ENCODE data around the gene SMAD6.

Gene SMAD6

DNA sequence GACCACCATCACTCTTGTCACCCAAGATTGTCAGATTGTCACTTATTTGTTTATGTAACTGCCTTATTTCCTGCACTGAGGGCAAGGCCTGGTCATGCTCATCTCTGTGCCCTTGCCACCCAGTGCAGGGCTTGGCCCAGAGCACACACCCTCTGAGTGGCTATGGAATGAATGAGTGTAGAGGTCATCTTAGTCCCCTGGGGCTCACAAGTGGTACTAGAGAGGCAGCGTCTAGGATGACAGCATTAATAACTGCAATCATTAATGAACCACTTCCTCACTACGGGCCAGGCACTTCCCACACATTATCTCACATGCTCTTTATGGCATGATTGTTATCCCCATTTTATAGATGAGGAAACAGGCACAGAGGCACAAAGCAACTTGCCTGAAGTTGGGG is 117.0 kb downstream of the SMAD6 start:
- DNase-seq = no peak
- H3K9me3 ChIP-seq = no peaks in the 10 kb centered on the region
- H3K4me3 ChIP-seq (ENCODE audit: low read depth, low read length) = no peak overlapping the region
- H3K4me1 ChIP-seq = peaks cover 2% of the 10 kb centered on the region; the same call in 1 of the 2 replicates
- no peaks in the 10 kb centered on the region for H3K36me3 ChIP-seq
- no peaks in the 10 kb centered on the region for H3K27me3 ChIP-seq
- TF ChIP-seq, protein P1, sequence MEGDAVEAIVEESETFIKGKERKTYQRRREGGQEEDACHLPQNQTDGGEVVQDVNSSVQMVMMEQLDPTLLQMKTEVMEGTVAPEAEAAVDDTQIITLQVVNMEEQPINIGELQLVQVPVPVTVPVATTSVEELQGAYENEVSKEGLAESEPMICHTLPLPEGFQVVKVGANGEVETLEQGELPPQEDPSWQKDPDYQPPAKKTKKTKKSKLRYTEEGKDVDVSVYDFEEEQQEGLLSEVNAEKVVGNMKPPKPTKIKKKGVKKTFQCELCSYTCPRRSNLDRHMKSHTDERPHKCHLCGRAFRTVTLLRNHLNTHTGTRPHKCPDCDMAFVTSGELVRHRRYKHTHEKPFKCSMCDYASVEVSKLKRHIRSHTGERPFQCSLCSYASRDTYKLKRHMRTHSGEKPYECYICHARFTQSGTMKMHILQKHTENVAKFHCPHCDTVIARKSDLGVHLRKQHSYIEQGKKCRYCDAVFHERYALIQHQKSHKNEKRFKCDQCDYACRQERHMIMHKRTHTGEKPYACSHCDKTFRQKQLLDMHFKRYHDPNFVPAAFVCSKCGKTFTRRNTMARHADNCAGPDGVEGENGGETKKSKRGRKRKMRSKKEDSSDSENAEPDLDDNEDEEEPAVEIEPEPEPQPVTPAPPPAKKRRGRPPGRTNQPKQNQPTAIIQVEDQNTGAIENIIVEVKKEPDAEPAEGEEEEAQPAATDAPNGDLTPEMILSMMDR (IDR thresholded peaks at IDR 0.05; ENCODE audit: low read depth, low read length) = no peak

DNA sequence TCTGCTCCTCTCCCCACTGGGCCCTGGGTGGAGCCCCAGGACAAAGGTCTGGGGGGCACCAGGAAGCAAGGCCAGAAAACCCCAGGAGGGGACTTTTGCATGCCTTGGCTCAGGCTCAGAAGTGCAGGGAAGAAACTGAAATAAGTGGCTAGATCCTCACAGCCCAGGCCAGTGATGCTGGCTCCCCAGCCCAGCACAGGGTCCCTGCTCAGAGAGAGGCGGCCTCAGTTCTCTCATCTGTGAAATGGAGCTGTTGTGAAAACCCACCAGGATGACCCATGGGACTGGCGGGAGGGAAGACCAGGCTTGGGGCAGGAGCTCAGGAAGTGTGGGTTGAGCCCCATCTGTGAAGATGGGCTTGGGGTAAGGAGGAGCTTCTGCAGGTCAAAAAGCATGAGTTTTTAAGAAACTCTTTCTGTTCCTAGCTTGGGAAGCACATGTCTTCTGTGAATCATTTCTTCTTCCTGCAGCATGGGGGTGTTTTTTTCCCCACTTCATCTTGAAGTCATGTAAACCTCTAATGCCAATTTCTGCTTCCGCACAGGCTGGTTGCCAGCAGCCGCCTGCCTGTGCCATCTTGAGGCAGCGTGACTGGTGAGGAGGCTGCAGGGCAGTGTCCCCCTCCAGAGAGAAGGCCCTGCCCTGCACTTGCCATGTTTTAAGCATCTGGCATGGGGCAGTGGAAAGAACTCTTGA is 118.6 kb downstream of the SMAD6 start:
- TF ChIP-seq, protein P1 (IDR thresholded peaks at IDR 0.05; ENCODE audit: low read depth, low read length) = no peak
- H3K36me3 ChIP-seq = no peaks in the 10 kb centered on the region
- H3K4me3 ChIP-seq (ENCODE audit: low read depth, low read length) = no peak overlapping the region
- no peaks in the 10 kb centered on the region for H3K9me3 ChIP-seq
- H3K27me3 ChIP-seq = no peaks in the 10 kb centered on the region
- H3K4me1 ChIP-seq = peaks cover 2% of the 10 kb centered on the region; the same call in 1 of the 2 replicates
- no peak for DNase-seq

DNA sequence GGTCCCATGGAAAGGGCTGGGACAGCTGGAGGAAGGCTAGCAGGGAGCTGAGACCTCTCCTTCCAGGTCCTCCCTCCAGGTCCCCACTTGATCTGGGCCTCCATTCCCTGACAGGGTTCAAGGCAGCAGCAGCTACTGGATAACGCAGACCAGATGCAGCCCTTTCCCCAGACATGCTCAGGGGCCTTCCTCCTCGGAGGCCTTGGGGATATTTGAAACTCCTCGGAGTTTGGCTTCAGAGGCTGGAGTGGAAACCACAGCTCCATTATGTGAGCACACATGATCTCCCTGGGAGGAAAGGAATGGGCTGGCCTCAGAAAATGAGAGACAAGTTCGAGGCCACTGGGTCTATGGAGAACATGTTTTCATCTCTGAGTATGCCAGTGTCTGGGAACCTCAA is 119.3 kb downstream of the SMAD6 start:
- Histone ChIP-seq H3K4me3 (ENCODE audit: low read depth, low read length) (no peak overlapping the region), H3K4me1 (peaks cover 2% of the 10 kb centered on the region; the same call in 1 of the 2 replicates), H3K27me3 (no peaks in the 10 kb centered on the region), H3K36me3 (no peaks in the 10 kb centered on the region), H3K9me3 (no peaks in the 10 kb centered on the region)
- TF ChIP-seq, protein P1 (IDR thresholded peaks at IDR 0.05; ENCODE audit: low read depth, low read length) = no peak
- no peak for DNase-seq

DNA sequence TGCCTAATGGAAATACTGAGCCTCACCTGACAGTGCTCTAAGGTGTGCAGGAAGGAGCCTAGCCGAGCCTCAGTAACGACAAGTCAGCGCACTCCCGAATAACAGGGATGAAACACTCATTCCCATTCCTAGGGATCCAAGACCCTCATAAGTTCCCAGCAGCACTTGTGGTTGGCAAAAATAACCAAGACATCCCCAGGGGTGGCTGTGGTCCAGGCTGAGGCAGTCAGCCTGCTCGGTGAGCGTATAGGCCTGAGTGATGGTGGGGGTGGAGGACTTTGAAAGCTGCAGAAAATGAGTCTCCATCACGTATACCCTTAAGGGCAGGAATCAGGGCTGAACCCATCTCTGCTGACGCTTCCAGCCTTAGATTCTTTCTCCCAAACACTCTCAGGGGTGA is 120.1 kb downstream of the SMAD6 start:
- Histone ChIP-seq H3K9me3 (no peaks in the 10 kb centered on the region), H3K4me1 (peaks cover 2% of the 10 kb centered on the region; the same call in 1 of the 2 replicates), H3K36me3 (no peaks in the 10 kb centered on the region), H3K27me3 (no peaks in the 10 kb centered on the region), H3K4me3 (ENCODE audit: low read depth, low read length) (no peak overlapping the region)
- TF ChIP-seq, protein P1 (IDR thresholded peaks at IDR 0.05; ENCODE audit: low read depth, low read length) = no peak
- no peak for DNase-seq

DNA sequence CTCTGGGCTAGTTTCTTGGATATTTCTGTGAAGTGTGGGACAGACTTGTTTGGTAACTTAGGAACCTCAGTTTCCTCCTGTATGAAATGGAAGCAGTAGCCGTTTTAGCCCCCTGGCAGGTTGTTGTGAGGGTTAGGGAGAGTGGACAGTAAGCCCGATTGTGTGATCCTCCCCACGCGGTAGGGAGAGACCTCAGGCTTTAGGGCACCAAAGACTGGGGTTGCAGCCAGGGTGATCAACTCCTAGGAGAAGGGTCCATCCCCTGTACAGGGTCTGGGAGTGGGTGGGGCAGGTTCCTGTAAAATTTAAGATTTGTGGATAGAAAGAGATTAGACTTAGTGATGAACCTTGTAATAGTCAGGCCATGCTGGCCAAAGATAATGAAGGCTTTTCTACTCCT is 120.5 kb downstream of the SMAD6 start:
- Histone ChIP-seq H3K27me3 (no peaks in the 10 kb centered on the region), H3K4me1 (peaks cover 2% of the 10 kb centered on the region; the same call in 1 of the 2 replicates), H3K9me3 (no peaks in the 10 kb centered on the region), H3K36me3 (no peaks in the 10 kb centered on the region), H3K4me3 (ENCODE audit: low read depth, low read length) (no peak overlapping the region)
- no peak for DNase-seq
- TF ChIP-seq, protein P1 (IDR thresholded peaks at IDR 0.05; ENCODE audit: low read depth, low read length) = no peak

DNA sequence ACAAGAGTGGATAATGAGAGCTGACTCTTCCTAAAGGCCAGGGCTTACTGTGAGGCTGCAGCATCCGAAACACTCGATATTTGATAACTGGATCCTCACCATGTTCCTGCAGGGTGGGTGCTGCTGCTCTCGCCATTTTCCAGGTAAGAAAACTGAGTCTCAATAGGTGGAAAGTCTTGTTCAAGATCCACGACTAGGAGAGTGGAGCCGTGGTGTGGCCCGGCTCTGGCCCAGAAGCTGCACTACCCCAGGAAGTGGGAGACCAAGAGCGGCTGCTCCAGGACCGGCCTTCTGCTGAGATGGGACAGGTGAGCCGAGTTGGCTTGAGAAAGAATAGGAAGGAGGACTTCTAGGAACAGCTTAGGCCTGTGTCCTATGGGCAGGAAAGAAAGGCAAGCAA is 121.6 kb downstream of the SMAD6 start:
- no peaks in the 10 kb centered on the region for H3K36me3 ChIP-seq
- no peak overlapping the region for H3K4me3 ChIP-seq (ENCODE audit: low read depth, low read length)
- no peaks in the 10 kb centered on the region for H3K9me3 ChIP-seq
- TF ChIP-seq, protein P1 (IDR thresholded peaks at IDR 0.05; ENCODE audit: low read depth, low read length) = no peak
- no peaks in the 10 kb centered on the region for H3K27me3 ChIP-seq
- no peak for DNase-seq
- peaks cover 2% of the 10 kb centered on the region; the same call in 1 of the 2 replicates for H3K4me1 ChIP-seq

All from BE2C (cell line).